Bladder microvascular endothelial cell (primary cell): ENCODE results near the gene CCT4. TPM values are rescaled to one million over a fixed set of nuclear protein-coding genes. Genes with fewer than 3 reads are reported as not detected.

Experiments
- total RNA-seq: library from RNA; depleted of rRNA; stranded (reverse); fragments of >200 nt; gene quantifications from 2 replicates; pipeline ENCODE4 v1.2.3, GENCODE V29; 2014

The CCT4 gene
- total RNA-seq, result 121 and 154 TPM in 2 replicates

GRCh38 chr2:61888267-61889055, at the start of gene CCT4:
CCT4 (minus strand) TSS chr2:61888656; CDS start chr2:61888507, 149 bp downstream.

GRCh38 chr2:61905372-61906185, 17.1 kb upstream of the CCT4 start, which contains the start of gene COMMD1:
COMMD1 (plus strand) TSS chr2:61905674; CDS start chr2:61905679, 5 bp downstream.

GRCh38 chr2:61853847-61854563, 34.5 kb downstream of the CCT4 start, which contains the start of gene FAM161A:
FAM161A (minus strand) TSS chr2:61854060; CDS start chr2:61854041, 19 bp downstream.

Other genes with a start within 250 kb of the CCT4 start
- 0.97 and 1.8 TPM in 2 replicates for gene FAM161A, start 34.6 kb downstream of the CCT4 start, total RNA-seq
- gene COMMD1, start 17.0 kb upstream of the CCT4 start, total RNA-seq, result 27.8 and 29.5 TPM in 2 replicates